Right lobe of liver (tissue), 4 donors: Measurements from ENCODE around the gene SMC4.

ENCODE experiments used
- CTCF ChIP-seq, 4 donors: fragments of 200-600 bp in 3 of 4; fragments of 450-650 bp in 1 of 4; IDR thresholded peaks; one replicate each; pipeline versions ENCODE4 v1.5.1 to v1.8.0; 2016 to 2022; ENCODE audit warnings: antibody characterized with exemption in 4 of 4, mild to moderate bottlenecking in 2 of 4
- POLR2A ChIP-seq: fragments of 450-650 bp; IDR thresholded peaks from one replicate; pipeline ENCODE4 v1.6.1; 2017; ENCODE audit warnings: antibody characterized with exemption, mild to moderate bottlenecking
- donor health status: DM: no; HTN: no; CAD: no.
- donor health status: DM: no; HTN: no; CAD: no.
- donor health status: DM: no; HTN: yes; CAD: no.

- TF ChIP-seq CTCF (IDR thresholded peaks at IDR 0.05): no peak
- TF ChIP-seq POLR2A: no peak
Observed at GRCh38 chr3:160444411-160444810, 45.0 kb downstream of the SMC4 start.
